Liver (tissue), 9 donors: ENCODE results near the gene CYP1B1. TPM values are rescaled to one million over a fixed set of nuclear protein-coding genes. Genes with fewer than 3 reads are reported as not detected.

Experiments used
- DNase-seq: peaks from one replicate; pipeline ENCODE4 v3.0.0-alpha.2; 2017; ENCODE audit warnings: low spot score
- H3K27ac ChIP-seq, 2 donors: one replicate each; pipeline ENCODE4 v1.7.0; 2013; ENCODE audit warnings: inconsistent platforms in 2 of 2, low read length in 2 of 2, control low read depth in 1 of 2, low read depth in 1 of 2, mild to moderate bottlenecking in 1 of 2
- H3K27me3 ChIP-seq, 4 donors: one replicate each; pipeline versions ENCODE4 v1.6.1 to v1.7.0; 2013; ENCODE audit warnings: low read length in 3 of 4, inconsistent platforms in 1 of 4, mild to moderate bottlenecking in 1 of 4, moderate library complexity in 1 of 4; ENCODE audit not compliant: control insufficient read depth in 4 of 4, insufficient read depth in 4 of 4
- H3K36me3 ChIP-seq, 4 donors: one replicate each; pipeline versions ENCODE4 v1.6.1 to v1.7.0; 2013; ENCODE audit warnings: low read length in 3 of 4, mild to moderate bottlenecking in 3 of 4, low read depth in 1 of 4, moderate library complexity in 1 of 4; ENCODE audit not compliant: control insufficient read depth in 4 of 4, insufficient read depth in 3 of 4
- H3K4me1 ChIP-seq, 4 donors: one replicate each; pipeline versions ENCODE4 v1.6.1 to v1.7.0; 2013; ENCODE audit warnings: low read length in 3 of 4, mild to moderate bottlenecking in 3 of 4, moderate library complexity in 1 of 4; ENCODE audit not compliant: control insufficient read depth in 4 of 4, insufficient read depth in 4 of 4
- H3K4me3 ChIP-seq, 3 donors: one replicate each; pipeline versions ENCODE4 v1.6.1 to v1.7.0; 2013; ENCODE audit warnings: low read length in 3 of 3, control low read depth in 1 of 3, low read depth in 1 of 3, mild to moderate bottlenecking in 1 of 3
- H3K9ac ChIP-seq, 2 donors: one replicate each; pipeline ENCODE4 v1.7.0; 2013; ENCODE audit warnings: low read length in 2 of 2, mild to moderate bottlenecking in 2 of 2, moderate library complexity in 2 of 2, control low read depth in 1 of 2, low read depth in 1 of 2
- H3K9me3 ChIP-seq, 4 donors: one replicate each; pipeline versions ENCODE4 v1.6.1 to v1.7.0; 2013; ENCODE audit warnings: low read length in 3 of 4; ENCODE audit not compliant: control insufficient read depth in 4 of 4
- EGR1 ChIP-seq, 2 donors: IDR thresholded peaks; 2 replicates each; pipeline ENCODE4 v1.6.1; 2016 to 2018; ENCODE audit warnings: antibody characterized with exemption in 2 of 2, low read depth in 2 of 2
- FOXA1 ChIP-seq: IDR thresholded peaks from 2 replicates; pipeline ENCODE4 v1.6.1; 2016; ENCODE audit warnings: antibody characterized with exemption
- FOXA2 ChIP-seq: IDR thresholded peaks from 2 replicates; pipeline ENCODE4 v1.6.1; 2016; ENCODE audit warnings: antibody characterized with exemption
- GABPA ChIP-seq, 2 donors: IDR thresholded peaks in 1 of 2; conservative IDR thresholded peaks in 1 of 2; 2 replicates each; pipeline ENCODE4 v1.6.1; 2016; ENCODE audit warnings: antibody characterized with exemption in 2 of 2, mild to moderate bottlenecking in 1 of 2, moderate library complexity in 1 of 2
- HNF4A ChIP-seq, 2 donors: conservative IDR thresholded peaks; 2 replicates each; pipeline ENCODE4 v1.6.1; 2016; ENCODE audit warnings: antibody characterized with exemption in 2 of 2, mild to moderate bottlenecking in 2 of 2
- HNF4G ChIP-seq: IDR thresholded peaks from 2 replicates; pipeline ENCODE4 v1.6.1; 2016; ENCODE audit warnings: antibody characterized with exemption
- JUND ChIP-seq, 2 donors: IDR thresholded peaks; 2 replicates each; pipeline ENCODE4 v1.6.1; 2016; ENCODE audit warnings: antibody characterized with exemption in 2 of 2
- MAX ChIP-seq: IDR thresholded peaks from 2 replicates; pipeline ENCODE4 v1.6.1; 2016; ENCODE audit warnings: antibody characterized with exemption
- NR2F2 ChIP-seq: IDR thresholded peaks from 2 replicates; pipeline ENCODE4 v1.6.1; 2016; ENCODE audit warnings: antibody characterized with exemption
- RAD21 ChIP-seq, 2 donors: IDR thresholded peaks; 2 replicates each; pipeline ENCODE4 v1.6.1; 2016; ENCODE audit warnings: antibody characterized with exemption in 2 of 2, mild to moderate bottlenecking in 2 of 2
- RXRA ChIP-seq, 2 donors: IDR thresholded peaks; 2 replicates each; pipeline ENCODE4 v1.6.1; 2017 to 2018; ENCODE audit warnings: antibody characterized with exemption in 2 of 2, mild to moderate bottlenecking in 1 of 2
- SP1 ChIP-seq: IDR thresholded peaks from 2 replicates; pipeline ENCODE4 v1.6.1; 2018; ENCODE audit warnings: antibody characterized with exemption, mild to moderate bottlenecking
- TAF1 ChIP-seq: conservative IDR thresholded peaks from 2 replicates; pipeline ENCODE4 v1.6.1; 2016; ENCODE audit warnings: antibody characterized with exemption, mild to moderate bottlenecking
- YY1 ChIP-seq: IDR thresholded peaks from 2 replicates; pipeline ENCODE4 v1.6.1; 2016; ENCODE audit warnings: antibody characterized with exemption, mild to moderate bottlenecking
- WGBS: extraction: QIAGEN DNeasy Blood & Tissue Kit; methylation state at CpG from one replicate; pipeline ENCODE4 v1.1.7; 2013; 5-methylcytosine and 5-hydroxymethylcytosine counted together
- polyA plus RNA-seq, 2 donors: library from polyadenylated mRNA; stranded (reverse) in 1 of 2; unstranded in 1 of 2; fragments of 200-250 nt in 1 of 2; fragments of >200 nt in 1 of 2; fragmentation: Nextera tagmentation in 1 of 2; extraction: Ambion mirVana in 1 of 2; gene quantifications; one replicate each; pipeline versions ENCODE4 v1.2.1 to v1.2.3, GENCODE V29; 2013 to 2015
- total RNA-seq, 2 donors: library from RNA; depleted of rRNA; stranded (reverse); fragments of >200 nt; gene quantifications; one replicate each; pipeline ENCODE4 v1.2.3, GENCODE V29; 2014
- TF ChIP-seq, protein P1 (sequence below): IDR thresholded peaks from 2 replicates; pipeline ENCODE4 v1.6.1; 2016; ENCODE audit warnings: antibody characterized with exemption, mild to moderate bottlenecking
- TF ChIP-seq, protein P2 (sequence below): IDR thresholded peaks from 2 replicates; pipeline ENCODE4 v1.6.1; 2016; ENCODE audit warnings: antibody characterized with exemption
- TF ChIP-seq, protein P3 (sequence below): fragments of 150-350 bp; IDR thresholded peaks from 2 replicates; pipeline ENCODE4 v1.5.1; 2017; ENCODE audit warnings: improper control_type of control experiment, low read depth, low read length; ENCODE audit not compliant: missing input control
- TF ChIP-seq, protein P4 (sequence below): IDR thresholded peaks from 2 replicates; pipeline ENCODE4 v1.6.1; 2016; ENCODE audit warnings: antibody characterized with exemption
- donor health status: healthy.
- donor health status: healthy.
- donor health status: healthy.
- donor health status: healthy.
- donor health status: healthy.

CYP1B1 gene
- total and polyA plus RNA-seq, 4 donors: 0.84 to 6.8 (median 3.2) TPM

- Histone ChIP-seq H3K9ac (no peak overlapping the region), H3K36me3 (no peaks in the 10 kb centered on the region), H3K27ac (peak overlapping the region; percentile 96), H3K27me3 (no peaks in the 10 kb centered on the region), H3K9me3 (no peaks in the 10 kb centered on the region), H3K4me3 (peak overlapping the region; percentile 54 to 83 (median 65)), H3K4me1 (peaks cover 16 to 44% (median 29%) of the 10 kb centered on the region in 4 donors)
- WGBS: under 1% methylated on average over 51 of the region's 51 CpGs
- TF ChIP-seq TAF1 (no peak), MAX (peak; percentile 36), FOXA2 (no peak), RAD21 (IDR thresholded peaks at IDR 0.05) (peak; percentile 72 to 78), YY1 (peak; percentile 64), HNF4A (conservative IDR thresholded peaks at IDR 0.05) (peak in 1 of 2 donors; percentile 39), NR2F2 (no peak), SP1 (peak; percentile 67), FOXA1 (no peak), GABPA (IDR thresholded peaks at IDR 0.05 in 1 of 2, conservative IDR thresholded peaks at IDR 0.05 in 1 of 2) (no peak), EGR1 (IDR thresholded peaks at IDR 0.05; ENCODE audit: low read depth in 2 of 2) (no peak), HNF4G (no peak), RXRA (IDR thresholded peaks at IDR 0.05) (peak in 1 of 2 donors; percentile 22), JUND (IDR thresholded peaks at IDR 0.05) (no peak)
- TF ChIP-seq, protein P1, sequence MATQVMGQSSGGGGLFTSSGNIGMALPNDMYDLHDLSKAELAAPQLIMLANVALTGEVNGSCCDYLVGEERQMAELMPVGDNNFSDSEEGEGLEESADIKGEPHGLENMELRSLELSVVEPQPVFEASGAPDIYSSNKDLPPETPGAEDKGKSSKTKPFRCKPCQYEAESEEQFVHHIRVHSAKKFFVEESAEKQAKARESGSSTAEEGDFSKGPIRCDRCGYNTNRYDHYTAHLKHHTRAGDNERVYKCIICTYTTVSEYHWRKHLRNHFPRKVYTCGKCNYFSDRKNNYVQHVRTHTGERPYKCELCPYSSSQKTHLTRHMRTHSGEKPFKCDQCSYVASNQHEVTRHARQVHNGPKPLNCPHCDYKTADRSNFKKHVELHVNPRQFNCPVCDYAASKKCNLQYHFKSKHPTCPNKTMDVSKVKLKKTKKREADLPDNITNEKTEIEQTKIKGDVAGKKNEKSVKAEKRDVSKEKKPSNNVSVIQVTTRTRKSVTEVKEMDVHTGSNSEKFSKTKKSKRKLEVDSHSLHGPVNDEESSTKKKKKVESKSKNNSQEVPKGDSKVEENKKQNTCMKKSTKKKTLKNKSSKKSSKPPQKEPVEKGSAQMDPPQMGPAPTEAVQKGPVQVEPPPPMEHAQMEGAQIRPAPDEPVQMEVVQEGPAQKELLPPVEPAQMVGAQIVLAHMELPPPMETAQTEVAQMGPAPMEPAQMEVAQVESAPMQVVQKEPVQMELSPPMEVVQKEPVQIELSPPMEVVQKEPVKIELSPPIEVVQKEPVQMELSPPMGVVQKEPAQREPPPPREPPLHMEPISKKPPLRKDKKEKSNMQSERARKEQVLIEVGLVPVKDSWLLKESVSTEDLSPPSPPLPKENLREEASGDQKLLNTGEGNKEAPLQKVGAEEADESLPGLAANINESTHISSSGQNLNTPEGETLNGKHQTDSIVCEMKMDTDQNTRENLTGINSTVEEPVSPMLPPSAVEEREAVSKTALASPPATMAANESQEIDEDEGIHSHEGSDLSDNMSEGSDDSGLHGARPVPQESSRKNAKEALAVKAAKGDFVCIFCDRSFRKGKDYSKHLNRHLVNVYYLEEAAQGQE: no peak
- TF ChIP-seq, protein P2, sequence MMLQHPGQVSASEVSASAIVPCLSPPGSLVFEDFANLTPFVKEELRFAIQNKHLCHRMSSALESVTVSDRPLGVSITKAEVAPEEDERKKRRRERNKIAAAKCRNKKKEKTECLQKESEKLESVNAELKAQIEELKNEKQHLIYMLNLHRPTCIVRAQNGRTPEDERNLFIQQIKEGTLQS: no peak
- TF ChIP-seq, protein P3, sequence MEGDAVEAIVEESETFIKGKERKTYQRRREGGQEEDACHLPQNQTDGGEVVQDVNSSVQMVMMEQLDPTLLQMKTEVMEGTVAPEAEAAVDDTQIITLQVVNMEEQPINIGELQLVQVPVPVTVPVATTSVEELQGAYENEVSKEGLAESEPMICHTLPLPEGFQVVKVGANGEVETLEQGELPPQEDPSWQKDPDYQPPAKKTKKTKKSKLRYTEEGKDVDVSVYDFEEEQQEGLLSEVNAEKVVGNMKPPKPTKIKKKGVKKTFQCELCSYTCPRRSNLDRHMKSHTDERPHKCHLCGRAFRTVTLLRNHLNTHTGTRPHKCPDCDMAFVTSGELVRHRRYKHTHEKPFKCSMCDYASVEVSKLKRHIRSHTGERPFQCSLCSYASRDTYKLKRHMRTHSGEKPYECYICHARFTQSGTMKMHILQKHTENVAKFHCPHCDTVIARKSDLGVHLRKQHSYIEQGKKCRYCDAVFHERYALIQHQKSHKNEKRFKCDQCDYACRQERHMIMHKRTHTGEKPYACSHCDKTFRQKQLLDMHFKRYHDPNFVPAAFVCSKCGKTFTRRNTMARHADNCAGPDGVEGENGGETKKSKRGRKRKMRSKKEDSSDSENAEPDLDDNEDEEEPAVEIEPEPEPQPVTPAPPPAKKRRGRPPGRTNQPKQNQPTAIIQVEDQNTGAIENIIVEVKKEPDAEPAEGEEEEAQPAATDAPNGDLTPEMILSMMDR: peak; percentile 46
- TF ChIP-seq, protein P4, sequence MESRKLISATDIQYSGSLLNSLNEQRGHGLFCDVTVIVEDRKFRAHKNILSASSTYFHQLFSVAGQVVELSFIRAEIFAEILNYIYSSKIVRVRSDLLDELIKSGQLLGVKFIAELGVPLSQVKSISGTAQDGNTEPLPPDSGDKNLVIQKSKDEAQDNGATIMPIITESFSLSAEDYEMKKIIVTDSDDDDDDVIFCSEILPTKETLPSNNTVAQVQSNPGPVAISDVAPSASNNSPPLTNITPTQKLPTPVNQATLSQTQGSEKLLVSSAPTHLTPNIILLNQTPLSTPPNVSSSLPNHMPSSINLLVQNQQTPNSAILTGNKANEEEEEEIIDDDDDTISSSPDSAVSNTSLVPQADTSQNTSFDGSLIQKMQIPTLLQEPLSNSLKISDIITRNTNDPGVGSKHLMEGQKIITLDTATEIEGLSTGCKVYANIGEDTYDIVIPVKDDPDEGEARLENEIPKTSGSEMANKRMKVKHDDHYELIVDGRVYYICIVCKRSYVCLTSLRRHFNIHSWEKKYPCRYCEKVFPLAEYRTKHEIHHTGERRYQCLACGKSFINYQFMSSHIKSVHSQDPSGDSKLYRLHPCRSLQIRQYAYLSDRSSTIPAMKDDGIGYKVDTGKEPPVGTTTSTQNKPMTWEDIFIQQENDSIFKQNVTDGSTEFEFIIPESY: no peak
- no peak for DNase-seq
These were observed 280 bp upstream of the CYP1B1 start for GRCh38 chr2:38076152-38076709.
